Measurements from ENCODE around the gene PDE8A. TPM values are rescaled to one million over a fixed set of nuclear protein-coding genes. Genes with fewer than 3 reads are reported as not detected.
A peak's percentile ranks its signal among the peaks of the same experiment; 100 is the strongest.

Gene PDE8A
- total RNA-seq, 1 donor from 2014 or later, result 23.7 TPM

DNA sequence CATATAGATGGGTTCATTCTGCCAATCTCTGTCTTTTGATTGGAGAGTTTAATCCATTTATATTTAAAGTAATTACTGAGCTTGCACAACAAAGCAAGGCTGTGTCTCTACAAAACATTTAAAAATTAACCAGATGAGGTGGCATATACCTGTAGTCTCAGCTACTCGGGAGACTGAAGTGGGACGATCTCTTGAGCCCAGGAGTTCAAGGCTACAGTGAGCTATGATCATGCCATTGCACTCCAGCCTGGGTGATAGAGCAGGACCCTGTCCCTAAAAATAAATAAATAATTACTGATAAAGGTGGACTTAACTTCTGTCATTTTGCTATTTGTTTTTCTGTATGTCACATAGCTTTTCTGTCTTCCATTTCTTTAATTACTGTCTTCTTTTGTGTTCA lies 78.1 kb downstream of the PDE8A start:
- TF ChIP-seq, protein P1, sequence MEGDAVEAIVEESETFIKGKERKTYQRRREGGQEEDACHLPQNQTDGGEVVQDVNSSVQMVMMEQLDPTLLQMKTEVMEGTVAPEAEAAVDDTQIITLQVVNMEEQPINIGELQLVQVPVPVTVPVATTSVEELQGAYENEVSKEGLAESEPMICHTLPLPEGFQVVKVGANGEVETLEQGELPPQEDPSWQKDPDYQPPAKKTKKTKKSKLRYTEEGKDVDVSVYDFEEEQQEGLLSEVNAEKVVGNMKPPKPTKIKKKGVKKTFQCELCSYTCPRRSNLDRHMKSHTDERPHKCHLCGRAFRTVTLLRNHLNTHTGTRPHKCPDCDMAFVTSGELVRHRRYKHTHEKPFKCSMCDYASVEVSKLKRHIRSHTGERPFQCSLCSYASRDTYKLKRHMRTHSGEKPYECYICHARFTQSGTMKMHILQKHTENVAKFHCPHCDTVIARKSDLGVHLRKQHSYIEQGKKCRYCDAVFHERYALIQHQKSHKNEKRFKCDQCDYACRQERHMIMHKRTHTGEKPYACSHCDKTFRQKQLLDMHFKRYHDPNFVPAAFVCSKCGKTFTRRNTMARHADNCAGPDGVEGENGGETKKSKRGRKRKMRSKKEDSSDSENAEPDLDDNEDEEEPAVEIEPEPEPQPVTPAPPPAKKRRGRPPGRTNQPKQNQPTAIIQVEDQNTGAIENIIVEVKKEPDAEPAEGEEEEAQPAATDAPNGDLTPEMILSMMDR (IDR thresholded peaks at IDR 0.05), result no peak
- no peaks in the 10 kb centered on the region for H3K27me3 Mint-ChIP-seq (ENCODE audit: unreplicated experiment)
- H3K4me3 Mint-ChIP-seq (ENCODE audit: unreplicated experiment), result no peak overlapping the region
- H3K27ac Mint-ChIP-seq (ENCODE audit: unreplicated experiment), result no peak overlapping the region
- peaks cover 24% of the 10 kb centered on the region for H3K36me3 Mint-ChIP-seq (ENCODE audit: unreplicated experiment)
- no peak for DNase-seq (ENCODE audit: extremely low spot score, unreplicated experiment)
- peaks cover 19% of the 10 kb centered on the region for H3K9me3 Mint-ChIP-seq (ENCODE audit: unreplicated experiment)
- H3K4me1 Mint-ChIP-seq (ENCODE audit: unreplicated experiment), result no peaks in the 10 kb centered on the region

DNA sequence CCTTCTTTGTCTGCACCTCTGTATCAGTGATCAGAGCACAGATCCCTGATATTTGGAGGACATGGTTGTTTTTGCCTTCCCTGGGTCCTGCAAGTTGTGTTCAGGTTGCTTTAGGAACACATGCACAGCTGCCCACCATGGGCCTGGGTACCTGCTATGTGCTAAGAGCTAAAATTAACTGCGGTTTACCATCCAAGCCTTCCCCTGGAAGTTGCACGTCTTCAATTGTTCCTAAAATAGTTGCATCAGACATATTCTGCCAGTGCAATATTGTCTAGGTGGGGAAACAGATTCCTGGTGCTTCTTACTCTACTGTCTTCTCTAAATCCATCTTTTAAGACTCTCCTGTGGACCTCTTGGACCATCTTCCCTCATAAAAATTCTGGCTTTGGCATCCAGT lies 80.9 kb downstream of the PDE8A start:
- H3K9me3 Mint-ChIP-seq (ENCODE audit: unreplicated experiment), result peaks cover 19% of the 10 kb centered on the region
- peaks cover 26% of the 10 kb centered on the region for H3K36me3 Mint-ChIP-seq (ENCODE audit: unreplicated experiment)
- no peak overlapping the region for H3K4me3 Mint-ChIP-seq (ENCODE audit: unreplicated experiment)
- TF ChIP-seq, protein P1 (IDR thresholded peaks at IDR 0.05), result no peak
- no peaks in the 10 kb centered on the region for H3K4me1 Mint-ChIP-seq (ENCODE audit: unreplicated experiment)
- no peak overlapping the region for H3K27ac Mint-ChIP-seq (ENCODE audit: unreplicated experiment)
- no peak for DNase-seq (ENCODE audit: extremely low spot score, unreplicated experiment)
- H3K27me3 Mint-ChIP-seq (ENCODE audit: unreplicated experiment), result no peaks in the 10 kb centered on the region

DNA sequence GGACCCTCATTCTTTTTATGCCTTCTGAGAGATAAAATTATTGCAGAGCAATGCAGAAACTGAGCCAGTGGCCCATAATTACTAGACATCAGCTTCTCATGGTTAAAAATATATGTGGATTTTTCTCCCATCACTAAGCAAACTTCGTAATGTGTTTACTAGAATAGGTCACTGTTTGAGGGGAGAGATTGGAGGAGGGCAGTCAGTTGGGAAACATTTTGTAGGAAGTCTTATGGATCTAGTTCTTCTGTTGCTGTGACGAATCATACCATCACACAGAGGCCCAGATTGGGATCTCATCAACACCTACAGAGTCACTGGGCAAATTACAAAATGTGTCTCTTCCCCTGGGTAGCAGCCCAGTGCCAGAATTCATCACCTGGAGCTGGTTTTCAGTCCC lies 81.4 kb downstream of the PDE8A start:
- Mint-ChIP-seq H3K4me1 (ENCODE audit: unreplicated experiment) (no peaks in the 10 kb centered on the region), H3K4me3 (ENCODE audit: unreplicated experiment) (no peak overlapping the region), H3K36me3 (ENCODE audit: unreplicated experiment) (peaks cover 28% of the 10 kb centered on the region), H3K27ac (ENCODE audit: unreplicated experiment) (no peak overlapping the region), H3K9me3 (ENCODE audit: unreplicated experiment) (peaks cover 19% of the 10 kb centered on the region), H3K27me3 (ENCODE audit: unreplicated experiment) (no peaks in the 10 kb centered on the region)
- DNase-seq (ENCODE audit: extremely low spot score, unreplicated experiment), result no peak
- TF ChIP-seq, protein P1 (IDR thresholded peaks at IDR 0.05), result no peak

DNA sequence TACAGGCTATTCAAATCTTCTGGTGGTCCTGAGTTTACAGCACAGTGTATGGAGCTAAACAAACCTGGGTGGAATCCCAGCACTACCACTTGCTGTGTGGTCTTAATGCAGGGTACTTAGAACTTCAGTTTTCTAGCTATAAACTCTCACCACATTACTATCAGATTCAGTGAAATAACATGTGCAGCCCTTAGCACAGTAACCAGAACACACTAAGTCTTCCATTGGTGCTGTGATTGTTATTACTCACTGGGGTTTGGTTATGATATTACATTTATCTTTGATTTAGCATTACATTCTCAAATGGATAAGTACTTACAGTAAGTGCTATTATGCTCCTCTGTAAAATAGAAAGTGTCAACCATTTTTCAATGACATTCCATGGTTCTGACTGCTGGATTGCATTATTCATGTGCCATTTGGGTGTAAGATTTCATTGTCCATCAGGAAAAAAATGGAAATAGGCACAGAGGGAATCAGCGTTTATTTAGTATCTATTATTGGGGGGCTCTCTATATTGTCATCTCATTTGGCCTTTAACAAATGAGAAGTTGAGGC lies 81.9 kb downstream of the PDE8A start:
- Mint-ChIP-seq H3K36me3 (ENCODE audit: unreplicated experiment) (peaks cover 28% of the 10 kb centered on the region), H3K27ac (ENCODE audit: unreplicated experiment) (no peak overlapping the region), H3K4me3 (ENCODE audit: unreplicated experiment) (no peak overlapping the region), H3K9me3 (ENCODE audit: unreplicated experiment) (peaks cover 19% of the 10 kb centered on the region), H3K27me3 (ENCODE audit: unreplicated experiment) (no peaks in the 10 kb centered on the region), H3K4me1 (ENCODE audit: unreplicated experiment) (no peaks in the 10 kb centered on the region)
- DNase-seq (ENCODE audit: extremely low spot score, unreplicated experiment), result no peak
- TF ChIP-seq, protein P1 (IDR thresholded peaks at IDR 0.05), result no peak

DNA sequence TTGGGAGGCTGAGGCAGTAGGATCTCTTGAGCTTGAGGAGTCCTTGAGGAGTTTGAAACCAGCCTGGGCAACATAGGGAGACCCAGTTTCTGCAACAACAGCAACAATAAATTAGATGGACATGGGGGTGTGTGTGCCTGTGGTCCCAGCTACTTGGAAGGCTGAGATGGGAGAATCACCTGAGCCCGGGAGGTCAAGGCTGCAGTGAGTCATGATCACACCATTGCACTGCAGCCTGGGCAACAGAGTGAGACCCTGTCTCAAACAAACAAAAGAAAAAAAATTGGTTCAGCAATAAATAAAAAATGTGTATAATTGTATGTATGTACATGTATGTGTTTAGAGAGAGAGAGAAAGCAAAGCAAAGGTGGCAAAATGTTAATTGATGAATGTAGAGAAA lies 83.1 kb downstream of the PDE8A start:
- Mint-ChIP-seq H3K27ac (ENCODE audit: unreplicated experiment) (peak overlapping the region; percentile 14), H3K4me3 (ENCODE audit: unreplicated experiment) (no peak overlapping the region)
- TF ChIP-seq, protein P1 (IDR thresholded peaks at IDR 0.05), result no peak

More for the DNA sequence above, 83.1 kb downstream of the PDE8A start:
- Mint-ChIP-seq H3K4me1 (ENCODE audit: unreplicated experiment) (no peaks in the 10 kb centered on the region), H3K36me3 (ENCODE audit: unreplicated experiment) (peaks cover 18% of the 10 kb centered on the region), H3K27me3 (ENCODE audit: unreplicated experiment) (no peaks in the 10 kb centered on the region), H3K9me3 (ENCODE audit: unreplicated experiment) (peaks cover 9% of the 10 kb centered on the region)
- no peak for DNase-seq (ENCODE audit: extremely low spot score, unreplicated experiment)

All from osteocyte (in vitro differentiated cells).